ENCODE data around the gene RALA. TPM values are rescaled to one million over a fixed set of nuclear protein-coding genes. Genes with fewer than 3 reads are reported as not detected.
A peak's percentile ranks its signal among the peaks of the same experiment; 100 is the strongest.
"Not testable (repeated sequence)": the region's sequence is repeated elsewhere in the genome, so short reads cannot be mapped to it uniquely, and the experiment has no call there.

RALA gene
- total RNA-seq, 4 donors from 2014 or later, result 20.5 to 31.0 (median 26.3) TPM

DNA sequence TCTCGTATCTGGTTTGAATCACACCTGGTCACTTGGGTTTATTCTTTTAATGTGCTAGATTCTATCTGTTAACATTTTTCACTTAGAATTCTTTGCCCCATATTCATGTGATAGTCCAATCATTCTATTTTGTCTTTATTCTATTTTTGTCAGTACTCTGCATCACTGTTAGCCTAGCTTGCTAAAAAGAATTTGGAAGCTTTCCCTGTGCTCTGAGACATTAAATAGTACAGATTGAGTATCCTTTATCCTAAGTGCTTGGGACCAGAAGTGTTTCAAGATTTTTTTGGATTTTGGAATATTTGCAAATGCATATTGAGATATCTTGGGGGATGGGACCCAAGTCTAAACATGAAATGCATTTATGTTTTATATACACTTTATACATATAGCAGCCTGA, 51.0 kb downstream of the RALA start:
- no peaks in the 10 kb centered on the region for H3K9me3 ChIP-seq
- DNase-seq, result no peak
- no peak for TF ChIP-seq POLR2A (IDR thresholded peaks at IDR 0.05)
- TF ChIP-seq, protein P1, sequence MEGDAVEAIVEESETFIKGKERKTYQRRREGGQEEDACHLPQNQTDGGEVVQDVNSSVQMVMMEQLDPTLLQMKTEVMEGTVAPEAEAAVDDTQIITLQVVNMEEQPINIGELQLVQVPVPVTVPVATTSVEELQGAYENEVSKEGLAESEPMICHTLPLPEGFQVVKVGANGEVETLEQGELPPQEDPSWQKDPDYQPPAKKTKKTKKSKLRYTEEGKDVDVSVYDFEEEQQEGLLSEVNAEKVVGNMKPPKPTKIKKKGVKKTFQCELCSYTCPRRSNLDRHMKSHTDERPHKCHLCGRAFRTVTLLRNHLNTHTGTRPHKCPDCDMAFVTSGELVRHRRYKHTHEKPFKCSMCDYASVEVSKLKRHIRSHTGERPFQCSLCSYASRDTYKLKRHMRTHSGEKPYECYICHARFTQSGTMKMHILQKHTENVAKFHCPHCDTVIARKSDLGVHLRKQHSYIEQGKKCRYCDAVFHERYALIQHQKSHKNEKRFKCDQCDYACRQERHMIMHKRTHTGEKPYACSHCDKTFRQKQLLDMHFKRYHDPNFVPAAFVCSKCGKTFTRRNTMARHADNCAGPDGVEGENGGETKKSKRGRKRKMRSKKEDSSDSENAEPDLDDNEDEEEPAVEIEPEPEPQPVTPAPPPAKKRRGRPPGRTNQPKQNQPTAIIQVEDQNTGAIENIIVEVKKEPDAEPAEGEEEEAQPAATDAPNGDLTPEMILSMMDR (IDR thresholded peaks at IDR 0.05), result no peak
- no peaks in the 10 kb centered on the region for H3K27me3 ChIP-seq
- H3K4me3 ChIP-seq, result no peak overlapping the region
- H3K4me1 ChIP-seq, result no peaks in the 10 kb centered on the region
- no peak overlapping the region for H3K27ac ChIP-seq
- no peaks in the 10 kb centered on the region for H3K36me3 ChIP-seq

DNA sequence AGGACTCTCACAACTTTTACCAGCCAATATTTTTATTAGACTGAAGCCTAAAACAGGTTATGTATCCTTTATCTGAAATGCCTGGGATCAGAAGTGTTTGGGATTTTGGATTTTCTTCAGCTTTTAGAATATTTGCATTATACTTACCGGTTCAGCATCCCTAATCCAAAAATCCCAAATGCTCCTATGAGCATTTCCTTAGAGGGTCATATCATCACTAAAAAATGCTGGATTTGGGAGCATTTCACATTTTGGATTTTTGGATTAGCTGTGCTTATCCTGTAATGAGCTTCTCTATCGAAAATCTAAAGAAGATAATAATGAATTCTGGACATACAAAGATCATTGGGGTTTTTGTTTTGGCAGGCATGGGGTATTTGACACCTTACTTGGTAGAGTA, 53.0 kb downstream of the RALA start:
- Histone ChIP-seq H3K27ac (no peak overlapping the region), H3K4me1 (peaks cover 0 to 2% (median 0%) of the 10 kb centered on the region in 4 donors), H3K36me3 (no peaks in the 10 kb centered on the region), H3K27me3 (no peaks in the 10 kb centered on the region), H3K9me3 (no peaks in the 10 kb centered on the region), H3K4me3 (no peak overlapping the region)
- TF ChIP-seq, protein P1 (IDR thresholded peaks at IDR 0.05), result no peak
- no peak for TF ChIP-seq POLR2A (IDR thresholded peaks at IDR 0.05)
- DNase-seq, result no peak

DNA sequence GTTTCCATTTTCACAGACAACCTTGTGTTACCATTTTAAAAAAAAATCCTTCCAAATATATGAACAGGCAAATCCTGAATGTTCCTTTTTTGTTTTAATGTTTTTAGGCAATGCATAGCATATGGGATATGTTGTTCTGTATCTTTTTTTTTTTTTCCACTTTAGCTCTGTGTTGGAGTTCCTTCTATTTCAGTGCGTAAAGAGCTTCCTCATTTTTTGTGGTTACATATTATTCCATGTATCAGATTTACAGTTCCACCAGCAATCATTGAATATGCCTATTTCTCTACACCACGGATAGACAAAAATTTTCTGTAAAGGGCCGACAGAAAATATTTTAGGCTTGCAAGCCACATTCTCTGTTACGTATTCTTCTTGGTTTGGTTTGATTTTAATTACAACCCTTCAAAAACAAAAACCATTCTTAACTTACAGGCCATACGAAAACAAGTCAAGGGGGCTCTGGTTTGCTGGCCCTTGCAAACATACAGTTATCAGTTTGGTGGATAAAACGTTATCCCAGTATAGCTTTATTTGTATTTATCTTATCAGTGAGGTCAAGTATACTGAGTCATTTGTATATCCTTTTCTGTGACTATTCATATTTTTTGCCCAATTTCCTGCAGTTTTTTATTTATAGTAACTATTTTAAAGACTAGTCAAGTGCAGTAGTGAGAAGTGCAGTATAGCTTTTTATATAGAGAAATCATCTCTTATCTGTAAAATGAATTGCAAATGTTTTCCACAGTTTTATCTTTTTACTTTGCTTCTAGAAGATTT, 55.7 kb downstream of the RALA start:
- no peaks in the 10 kb centered on the region for H3K9me3 ChIP-seq
- H3K4me1 ChIP-seq, result peaks cover 0 to 25% (median 0%) of the 10 kb centered on the region in 4 donors
- TF ChIP-seq, protein P1 (IDR thresholded peaks at IDR 0.05), result no peak
- TF ChIP-seq POLR2A (IDR thresholded peaks at IDR 0.05), result no peak
- H3K36me3 ChIP-seq, result no peaks in the 10 kb centered on the region
- H3K27me3 ChIP-seq, result no peaks in the 10 kb centered on the region
- H3K27ac ChIP-seq, result no peak overlapping the region
- H3K4me3 ChIP-seq, result no peak overlapping the region
- DNase-seq, result no peak

DNA sequence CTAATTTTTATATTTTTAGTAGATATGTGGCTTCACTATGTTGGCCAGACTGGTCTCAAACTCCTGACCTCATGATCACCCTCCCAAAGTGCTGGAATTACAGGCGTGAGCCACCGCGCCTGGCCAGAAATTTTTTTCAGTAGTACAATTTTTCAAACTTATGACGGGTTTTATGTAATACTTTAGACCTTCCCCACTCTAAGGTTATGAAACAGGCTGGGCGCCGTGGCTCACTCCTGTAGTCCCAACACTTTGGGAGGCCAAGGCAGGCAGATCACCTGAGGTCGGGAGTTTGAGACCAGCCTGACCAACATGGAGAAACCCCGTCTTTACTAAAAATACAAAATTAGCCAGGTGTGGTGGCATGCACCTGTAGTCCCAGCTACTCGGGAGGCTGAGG, 56.5 kb downstream of the RALA start:
- DNase-seq, H3K36me3 ChIP-seq, H3K9me3 ChIP-seq, H3K27ac ChIP-seq, H3K4me3 ChIP-seq, H3K27me3 ChIP-seq: not testable (repeated sequence)
- H3K4me1 ChIP-seq, result peaks cover 0 to 25% (median 0%) of the 10 kb centered on the region in 4 donors

DNA sequence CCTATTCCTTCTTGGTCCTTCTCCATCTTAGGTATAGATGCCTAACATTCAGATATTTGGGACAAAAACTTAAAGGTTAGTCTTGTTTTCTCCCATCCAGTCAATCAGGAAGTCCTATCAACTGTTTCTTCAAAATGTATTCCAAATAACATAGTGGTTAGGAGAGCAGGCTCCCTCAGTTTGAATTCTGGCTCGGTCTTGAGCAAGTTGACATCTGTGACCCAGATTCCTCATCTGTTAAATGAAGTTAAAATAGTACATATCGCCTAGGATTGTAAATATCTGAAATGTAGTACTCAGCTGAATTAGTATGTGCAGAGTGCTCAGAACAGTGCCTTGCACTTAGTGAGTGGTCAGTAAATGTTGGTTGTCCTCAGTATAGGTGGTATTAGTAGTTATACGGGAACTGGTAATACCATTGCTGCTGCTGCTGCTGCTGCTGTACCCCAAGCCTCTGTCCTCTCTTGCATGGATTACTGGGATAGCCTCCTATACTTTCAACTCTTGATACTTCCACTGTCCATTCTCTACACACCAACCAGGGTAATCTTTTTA, 58.6 kb downstream of the RALA start:
- Histone ChIP-seq H3K27me3 (no peaks in the 10 kb centered on the region), H3K27ac (no peak overlapping the region), H3K9me3 (no peaks in the 10 kb centered on the region), H3K4me1 (peaks cover 0 to 25% (median 0%) of the 10 kb centered on the region in 4 donors), H3K36me3 (no peaks in the 10 kb centered on the region), H3K4me3 (no peak overlapping the region)
- TF ChIP-seq POLR2A (IDR thresholded peaks at IDR 0.05), result no peak
- TF ChIP-seq, protein P1 (IDR thresholded peaks at IDR 0.05), result no peak
- no peak for DNase-seq

DNA sequence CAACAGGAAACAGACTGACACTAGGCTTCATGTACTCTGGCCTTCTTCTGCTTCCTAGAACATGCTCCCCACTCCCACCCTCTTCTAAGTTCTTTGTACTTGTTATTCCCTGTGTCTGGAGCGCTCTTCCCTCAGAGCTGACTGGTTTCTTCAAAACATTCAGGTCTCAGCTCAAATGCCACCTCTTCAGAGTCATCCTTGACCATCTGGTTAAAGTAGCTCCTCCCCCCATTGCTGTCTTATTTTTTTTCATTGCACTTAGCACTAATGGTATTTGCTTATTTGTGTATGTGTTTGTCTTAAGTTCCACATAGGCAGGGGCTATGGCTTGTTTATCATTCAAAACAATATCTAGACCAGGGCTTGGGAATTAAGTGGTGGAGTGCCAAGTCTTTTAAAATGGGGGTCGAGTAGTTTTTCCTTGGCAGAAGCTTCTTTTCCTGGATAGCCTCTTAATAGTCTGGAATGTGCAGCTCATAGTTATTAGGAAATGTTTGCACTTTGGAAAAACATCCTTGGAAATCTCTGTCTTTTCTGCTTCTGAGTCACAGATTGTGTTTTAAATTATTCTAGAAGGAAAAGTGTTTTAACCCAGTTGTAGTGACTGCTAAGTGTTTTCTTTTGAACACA, 60.0 kb downstream of the RALA start:
- Histone ChIP-seq H3K36me3 (peaks cover 0 to 6% (median 0%) of the 10 kb centered on the region in 3 donors), H3K9me3 (no peaks in the 10 kb centered on the region), H3K4me1 (peaks cover 0 to 25% (median 0%) of the 10 kb centered on the region in 4 donors), H3K4me3 (no peak overlapping the region), H3K27me3 (no peaks in the 10 kb centered on the region), H3K27ac (peak overlapping the region in 1 of 4 donors; percentile 5)
- TF ChIP-seq POLR2A (IDR thresholded peaks at IDR 0.05), result no peak
- TF ChIP-seq, protein P1 (IDR thresholded peaks at IDR 0.05), result no peak
- DNase-seq, result no peak

Data from Peyer's patch (tissue), 4 donors.